Muscle of leg (tissue), 11 donors: Measurements from ENCODE around the gene HIVEP3. TPM values are rescaled to one million over a fixed set of nuclear protein-coding genes. Genes with fewer than 3 reads are reported as not detected.

Source experiments
- DNase-seq: peaks from one replicate; pipeline ENCODE4 v3.0.0; 2013
- H3K27ac ChIP-seq: one replicate; pipeline ENCODE4 v1.5.1; 2013; ENCODE audit warnings: mild to moderate bottlenecking, low read length, control low read depth
- H3K27me3 ChIP-seq: one replicate; pipeline ENCODE4 v1.6.1; 2013; ENCODE audit warnings: low read length; ENCODE audit not compliant: control insufficient read depth, insufficient read depth
- H3K36me3 ChIP-seq: one replicate; pipeline ENCODE4 v1.6.1; 2013; ENCODE audit warnings: low read length; ENCODE audit not compliant: control insufficient read depth, insufficient read depth
- H3K4me1 ChIP-seq: one replicate; pipeline ENCODE4 v1.6.1; 2013; ENCODE audit warnings: low read length; ENCODE audit not compliant: control insufficient read depth, insufficient read depth
- H3K4me3 ChIP-seq: one replicate; pipeline ENCODE4 v1.5.1; 2013; ENCODE audit warnings: low read length, control low read depth
- H3K9me3 ChIP-seq: replicated peaks from 2 replicates; pipeline ENCODE4 v1.6.1; 2013; ENCODE audit warnings: low read depth, low read length; ENCODE audit not compliant: control insufficient read depth
- WGBS: methylation state at CpG from one replicate; pipeline ENCODE4 v1.1.5; 2013; ENCODE audit warnings: missing lambda C conversion rate; ENCODE audit not compliant: insufficient coverage; 5-methylcytosine and 5-hydroxymethylcytosine counted together
- polyA plus RNA-seq, 8 donors: library from polyadenylated mRNA; unstranded; fragments of 120-200 nt; gene quantifications; one replicate each; pipeline versions ENCODE4 v1.2.1 to v1.2.3, GENCODE V29; 2013; ENCODE audit warnings: inconsistent platforms in 1 of 8, low replicate concordance in 1 of 8; ENCODE audit not compliant: insufficient read length in 8 of 8, insufficient read depth in 1 of 8
- total RNA-seq: library from RNA; stranded (reverse); fragments of 120-200 nt; gene quantifications from one replicate; pipeline ENCODE4 v1.2.4, GENCODE V29; 2013

Gene HIVEP3
- total and polyA plus RNA-seq, 9 donors = 0.93 to 3.7 (median 2.7) TPM

DNA sequence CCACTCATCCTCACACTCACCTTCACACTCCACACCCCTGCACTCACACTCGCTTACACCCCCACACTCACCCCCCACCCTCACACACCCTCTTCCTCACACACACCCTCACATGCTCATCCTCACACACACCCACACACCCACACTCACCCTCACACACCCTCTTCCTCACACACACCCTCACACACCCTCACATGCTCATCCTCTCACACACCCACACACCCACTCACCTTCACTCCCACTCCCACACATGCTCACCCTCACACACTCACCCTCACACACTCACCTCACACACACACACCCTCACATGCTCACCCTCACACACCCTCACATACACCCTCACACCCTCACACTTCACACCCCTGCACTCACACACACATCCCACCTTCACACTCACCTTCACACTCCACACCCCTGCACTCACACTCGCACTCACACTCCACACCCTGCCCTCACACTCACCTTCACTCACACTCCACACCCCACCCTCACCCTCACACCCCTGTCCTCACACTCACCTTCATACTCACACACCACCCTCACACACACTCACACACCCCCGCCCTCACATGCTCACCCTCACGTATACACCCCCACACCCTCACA, 391.7 kb downstream of the HIVEP3 start:
- peaks cover 31% of the 10 kb centered on the region for H3K4me1 ChIP-seq
- H3K27ac ChIP-seq = no peak overlapping the region
- WGBS = 97% methylated on average over 4 of the region's 4 CpGs
- H3K4me3 ChIP-seq = no peak overlapping the region
- H3K9me3 ChIP-seq = no peaks in the 10 kb centered on the region
- no peaks in the 10 kb centered on the region for H3K36me3 ChIP-seq
- no peak for DNase-seq
- no peaks in the 10 kb centered on the region for H3K27me3 ChIP-seq

DNA sequence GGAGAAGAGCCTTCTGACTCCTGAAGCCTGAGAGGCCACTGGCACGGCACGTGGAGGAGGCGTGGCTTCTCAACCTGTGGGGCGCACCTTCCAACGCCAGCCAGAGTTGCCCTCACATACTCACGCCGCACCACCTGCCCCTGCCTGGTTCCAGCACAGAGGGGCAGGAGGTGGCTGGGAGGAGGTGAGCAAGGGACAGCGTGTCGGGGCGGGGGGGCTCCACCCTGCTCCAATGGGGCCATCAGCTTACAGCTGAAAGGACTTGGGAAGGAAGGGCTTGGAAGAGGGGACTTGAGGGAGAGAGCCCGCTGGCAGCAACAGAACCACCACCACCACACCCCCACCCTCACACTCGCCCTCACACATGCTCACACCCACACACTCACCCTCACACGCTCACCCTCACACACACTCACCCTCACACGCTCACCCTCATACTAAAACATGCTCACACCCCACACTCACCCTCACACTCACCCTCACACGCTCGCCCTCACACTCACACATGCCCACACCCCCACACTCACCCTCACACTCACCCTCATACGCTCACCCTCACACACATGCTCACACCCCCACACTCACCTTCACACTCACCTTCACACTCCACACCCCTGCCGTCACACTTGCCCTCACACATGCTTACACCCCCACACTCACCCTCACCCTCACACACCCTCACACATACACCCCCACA, 392.7 kb downstream of the HIVEP3 start:
- Histone ChIP-seq H3K4me3 (no peak overlapping the region), H3K27me3 (no peaks in the 10 kb centered on the region), H3K36me3 (no peaks in the 10 kb centered on the region), H3K27ac (no peak overlapping the region), H3K4me1 (peaks cover 38% of the 10 kb centered on the region), H3K9me3 (no peaks in the 10 kb centered on the region)
- 83% methylated on average over 14 of the region's 18 CpGs for WGBS
- no peak for DNase-seq

GRCh38 chr1:41524676-41525675, 393.7 kb downstream of the HIVEP3 start:
- 82% methylated on average over 17 of the region's 30 CpGs for WGBS
- Histone ChIP-seq H3K9me3 (no peaks in the 10 kb centered on the region), H3K27me3 (no peaks in the 10 kb centered on the region), H3K27ac (no peak overlapping the region), H3K4me3 (no peak overlapping the region), H3K36me3 (no peaks in the 10 kb centered on the region), H3K4me1 (peaks cover 35% of the 10 kb centered on the region)
- no peak for DNase-seq

- Histone ChIP-seq H3K27me3 (no peaks in the 10 kb centered on the region), H3K36me3 (no peaks in the 10 kb centered on the region), H3K9me3 (no peaks in the 10 kb centered on the region), H3K27ac (no peak overlapping the region), H3K4me1 (peaks cover 38% of the 10 kb centered on the region), H3K4me3 (no peak overlapping the region)
- 70% methylated on average over 9 of the region's 9 CpGs for WGBS
- no peak for DNase-seq
These were observed 394.6 kb downstream of the HIVEP3 start for GRCh38 chr1:41523949-41524675.

- DNase-seq = no peak
- Histone ChIP-seq H3K4me3 (no peak overlapping the region), H3K27me3 (no peaks in the 10 kb centered on the region), H3K36me3 (no peaks in the 10 kb centered on the region), H3K9me3 (no peaks in the 10 kb centered on the region), H3K27ac (no peak overlapping the region), H3K4me1 (peaks cover 47% of the 10 kb centered on the region)
- 66% methylated on average over 9 of the region's 10 CpGs for WGBS
These were observed 395.7 kb downstream of the HIVEP3 start for GRCh38 chr1:41523071-41523470.

GRCh38 chr1:41521766-41522165, 397.0 kb downstream of the HIVEP3 start:
- Histone ChIP-seq H3K27ac (no peak overlapping the region), H3K27me3 (no peaks in the 10 kb centered on the region), H3K9me3 (no peaks in the 10 kb centered on the region), H3K36me3 (no peaks in the 10 kb centered on the region), H3K4me3 (no peak overlapping the region), H3K4me1 (peaks cover 59% of the 10 kb centered on the region)
- no peak for DNase-seq
- 48% methylated on average over 11 of the region's 12 CpGs for WGBS

DNA sequence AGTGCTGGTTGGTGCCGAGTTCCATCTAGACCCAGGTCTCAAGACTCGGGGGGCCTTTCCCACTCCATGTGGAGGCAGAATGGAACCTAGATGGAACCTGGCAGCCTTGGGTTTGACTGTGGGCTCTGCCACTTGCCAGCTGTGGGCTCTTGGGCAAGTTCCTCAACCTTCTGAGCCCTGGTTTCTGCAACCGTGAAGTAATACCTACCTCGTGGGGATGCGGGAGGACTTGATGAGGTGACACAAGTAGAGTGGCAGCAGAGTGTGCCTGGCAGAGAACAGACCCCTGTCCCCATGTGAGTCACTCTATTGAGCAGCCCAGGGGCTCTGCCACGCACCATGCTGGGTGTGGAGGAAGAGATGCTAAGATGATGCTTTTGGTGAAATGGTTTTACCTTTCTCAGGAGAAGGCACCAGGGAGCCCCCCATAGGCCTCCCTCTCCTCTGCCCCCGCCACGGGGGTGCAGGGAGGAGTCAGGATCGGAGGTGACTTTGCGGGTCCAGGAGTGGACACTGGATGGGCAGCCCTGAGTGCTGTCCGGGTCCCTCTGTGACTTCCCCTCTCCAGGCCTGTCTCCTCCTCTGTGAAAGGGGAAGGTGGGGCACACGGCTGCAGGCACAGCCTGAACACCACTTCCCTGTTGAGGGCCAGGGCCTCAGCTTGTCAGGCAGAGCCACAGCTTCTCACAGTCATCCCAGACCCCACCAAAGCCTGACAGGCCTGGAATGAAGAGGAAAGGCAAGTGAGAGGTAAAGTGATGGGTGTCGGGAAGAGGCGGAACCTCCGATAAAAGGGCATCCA, 397.6 kb downstream of the HIVEP3 start:
- DNase-seq = no peak
- H3K9me3 ChIP-seq = no peaks in the 10 kb centered on the region
- peaks cover 65% of the 10 kb centered on the region for H3K4me1 ChIP-seq
- no peaks in the 10 kb centered on the region for H3K36me3 ChIP-seq
- WGBS = 77% methylated on average over 12 of the region's 15 CpGs
- no peaks in the 10 kb centered on the region for H3K27me3 ChIP-seq
- no peak overlapping the region for H3K4me3 ChIP-seq
- H3K27ac ChIP-seq = no peak overlapping the region

GRCh38 chr1:41519667-41520066, 399.1 kb downstream of the HIVEP3 start:
- H3K4me1 ChIP-seq = peaks cover 73% of the 10 kb centered on the region
- no peaks in the 10 kb centered on the region for H3K9me3 ChIP-seq
- H3K27me3 ChIP-seq = no peaks in the 10 kb centered on the region
- 91% methylated on average over 5 of the region's 5 CpGs for whole genome bisulfite sequencing
- H3K36me3 ChIP-seq = no peaks in the 10 kb centered on the region
- no peak overlapping the region for H3K4me3 ChIP-seq
- H3K27ac ChIP-seq = no peak overlapping the region
- DNase-seq = no peak

- no peaks in the 10 kb centered on the region for H3K27me3 ChIP-seq
- peaks cover 67% of the 10 kb centered on the region for H3K4me1 ChIP-seq
- H3K4me3 ChIP-seq = no peak overlapping the region
- no peak overlapping the region for H3K27ac ChIP-seq
- DNase-seq = no peak
- no peaks in the 10 kb centered on the region for H3K9me3 ChIP-seq
- no peaks in the 10 kb centered on the region for H3K36me3 ChIP-seq
- 66% methylated on average over 4 of the region's 5 CpGs for WGBS
These were observed 400.3 kb downstream of the HIVEP3 start for GRCh38 chr1:41518471-41518870.
